Activated B cell treated with CpG ODN at 0.5 μM for 24 hours (primary cell): ENCODE data around the gene TMEM87B. TPM values are rescaled to one million over a fixed set of nuclear protein-coding genes. Genes with fewer than 3 reads are reported as not detected.
A peak's percentile ranks its signal among the peaks of the same experiment; 100 is the strongest.
"Not testable (repeated sequence)": the region's sequence is repeated elsewhere in the genome, so short reads cannot be mapped to it uniquely, and the experiment has no call there.

Experiments used
- ATAC-seq: fragments of 200-7000 bp; cut with Tn5 transposase; one replicate; pipeline ENCODE4 v1.10.0; 2021; ENCODE audit warnings: low read depth, mild to moderate bottlenecking, moderate library complexity
- CTCF ChIA-PET: fragments of 350-600 bp; sonication (Branson Sonifier 250); formaldehyde crosslinking; loops from one replicate; lab custom pipeline; 2021; ENCODE audit warnings: antibody characterized with exemption; lab: Charles Lee
- POLR2A ChIA-PET: fragments of 350-600 bp; sonication (Branson Sonifier 250); formaldehyde crosslinking; loops from one replicate; lab custom pipeline; 2021; ENCODE audit warnings: antibody characterized with exemption; lab: Charles Lee
- DNase-seq: peaks from one replicate; pipeline ENCODE4 v3.0.0; 2022
- H3K27ac Mint-ChIP-seq: one replicate; pipeline ENCODE4 v1.8.0; 2020; ENCODE audit warnings: mixed read lengths
- H3K27me3 Mint-ChIP-seq: one replicate; pipeline ENCODE4 v1.8.0; 2021; ENCODE audit warnings: mixed read lengths
- H3K36me3 Mint-ChIP-seq: one replicate; pipeline ENCODE4 v1.8.0; 2021; ENCODE audit warnings: low read depth, mixed read lengths
- H3K4me1 Mint-ChIP-seq: one replicate; pipeline ENCODE4 v1.8.0; 2021; ENCODE audit warnings: mixed read lengths
- H3K4me3 Mint-ChIP-seq: one replicate; pipeline ENCODE4 v1.8.0; 2020; ENCODE audit warnings: mild to moderate bottlenecking, mixed read lengths
- H3K9me3 Mint-ChIP-seq: one replicate; pipeline ENCODE4 v1.8.0; 2020; ENCODE audit warnings: mixed read lengths
- intact Hi-C: fragments of 100-400 bp; cut with micrococcal nuclease; formaldehyde crosslinking; loops from one replicate; pipeline ENCODE4 v1.15.1; 2024
- total RNA-seq: library from RNA; stranded (reverse); gene quantifications from 2 replicates; pipeline ENCODE4 v1.2.3, GENCODE V29; 2022
- TF ChIP-seq, protein P1 (sequence below): fragments of 200-600 bp; IDR thresholded peaks from one replicate; pipeline ENCODE4 v1.8.0; 2022; ENCODE audit warnings: antibody characterized with exemption, mild to moderate bottlenecking

Gene TMEM87B
- total RNA-seq, 1 donor from 2014 or later, result 19.8 TPM

DNA sequence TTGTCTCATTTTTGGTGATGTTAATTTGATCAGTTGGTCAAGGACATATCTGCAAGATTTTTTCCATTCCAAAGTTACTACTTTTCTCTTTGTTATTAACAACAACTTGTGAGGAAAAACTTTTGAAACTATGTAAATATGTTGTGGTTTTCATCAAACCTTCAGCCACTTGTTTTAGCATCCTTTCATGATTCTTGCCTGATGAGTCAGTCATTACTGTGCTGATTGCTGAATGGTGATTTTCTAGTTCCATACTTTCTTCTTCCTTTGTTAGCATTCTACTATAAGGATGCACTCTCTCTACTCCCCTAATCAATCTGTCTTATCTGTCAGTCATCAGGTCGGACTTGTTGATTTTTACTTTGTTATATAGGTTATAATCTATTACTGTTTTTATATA is 10.9 kb downstream of the TMEM87B start:
- ChIA-PET CTCF (no interaction called here), POLR2A (no interaction called here)
- TF ChIP-seq, protein P1, sequence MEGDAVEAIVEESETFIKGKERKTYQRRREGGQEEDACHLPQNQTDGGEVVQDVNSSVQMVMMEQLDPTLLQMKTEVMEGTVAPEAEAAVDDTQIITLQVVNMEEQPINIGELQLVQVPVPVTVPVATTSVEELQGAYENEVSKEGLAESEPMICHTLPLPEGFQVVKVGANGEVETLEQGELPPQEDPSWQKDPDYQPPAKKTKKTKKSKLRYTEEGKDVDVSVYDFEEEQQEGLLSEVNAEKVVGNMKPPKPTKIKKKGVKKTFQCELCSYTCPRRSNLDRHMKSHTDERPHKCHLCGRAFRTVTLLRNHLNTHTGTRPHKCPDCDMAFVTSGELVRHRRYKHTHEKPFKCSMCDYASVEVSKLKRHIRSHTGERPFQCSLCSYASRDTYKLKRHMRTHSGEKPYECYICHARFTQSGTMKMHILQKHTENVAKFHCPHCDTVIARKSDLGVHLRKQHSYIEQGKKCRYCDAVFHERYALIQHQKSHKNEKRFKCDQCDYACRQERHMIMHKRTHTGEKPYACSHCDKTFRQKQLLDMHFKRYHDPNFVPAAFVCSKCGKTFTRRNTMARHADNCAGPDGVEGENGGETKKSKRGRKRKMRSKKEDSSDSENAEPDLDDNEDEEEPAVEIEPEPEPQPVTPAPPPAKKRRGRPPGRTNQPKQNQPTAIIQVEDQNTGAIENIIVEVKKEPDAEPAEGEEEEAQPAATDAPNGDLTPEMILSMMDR, result no peak
- Mint-ChIP-seq H3K4me3 (no peak overlapping the region), H3K27me3 (no peaks in the 10 kb centered on the region), H3K9me3 (peaks cover 6% of the 10 kb centered on the region), H3K36me3 (peaks cover 86% of the 10 kb centered on the region), H3K27ac (peak overlapping the region; percentile 19), H3K4me1 (peaks cover 27% of the 10 kb centered on the region)
- DNase-seq, result no peak
- no peak for ATAC-seq
- intact Hi-C loops, result no loop called here

DNA sequence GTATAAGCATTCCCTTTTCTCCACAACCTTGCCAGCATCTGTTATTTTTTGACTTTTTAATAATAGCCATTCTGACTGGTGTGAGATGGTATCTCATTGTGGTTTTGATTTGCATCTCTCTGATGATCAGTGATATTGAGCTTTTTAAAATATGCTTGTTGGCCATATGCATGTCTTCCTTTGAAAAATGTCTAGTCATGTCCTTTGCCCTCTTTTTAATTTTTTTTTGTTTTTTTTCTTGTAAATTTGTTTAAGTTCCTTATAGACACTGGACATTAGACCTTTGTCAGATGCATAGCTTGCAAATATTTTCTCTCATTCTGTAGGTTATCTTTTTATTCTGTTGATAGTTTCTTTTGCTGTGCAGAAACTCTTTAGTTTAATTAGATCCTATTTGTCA is 14.7 kb downstream of the TMEM87B start:
- H3K36me3 Mint-ChIP-seq, result peaks cover 85% of the 10 kb centered on the region
- H3K4me1 Mint-ChIP-seq, result peaks cover 26% of the 10 kb centered on the region
- H3K27me3 Mint-ChIP-seq, POLR2A ChIA-PET, DNase-seq, H3K9me3 Mint-ChIP-seq, ATAC-seq, CTCF ChIA-PET, H3K27ac Mint-ChIP-seq, H3K4me3 Mint-ChIP-seq, intact Hi-C loops: not testable (repeated sequence)

DNA sequence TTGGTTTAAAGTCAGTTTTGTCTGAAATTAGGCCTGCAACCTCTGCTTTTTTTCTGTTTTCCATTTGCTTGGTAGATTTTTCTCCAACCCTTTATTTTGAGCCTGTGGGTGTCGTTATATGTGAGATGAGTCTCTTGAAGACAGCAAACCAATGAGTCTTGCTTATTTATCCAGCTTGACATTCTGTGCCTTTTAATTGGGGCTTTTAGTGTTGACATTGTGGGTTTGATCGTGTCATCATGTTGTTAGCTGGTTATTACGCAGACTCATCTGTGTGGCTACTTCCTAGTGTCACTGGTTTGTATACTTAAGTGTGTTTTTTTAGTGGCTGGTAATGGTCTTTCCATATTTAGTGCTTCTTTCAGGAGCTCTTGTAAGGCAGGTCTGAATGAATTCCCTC is 18.8 kb downstream of the TMEM87B start:
- TF ChIP-seq, protein P1, result no peak
- ATAC-seq (no peak), DNase-seq (no peak)
- Mint-ChIP-seq H3K36me3 (peaks cover 77% of the 10 kb centered on the region), H3K27me3 (no peaks in the 10 kb centered on the region), H3K27ac (no peak overlapping the region), H3K4me3 (no peak overlapping the region), H3K9me3 (peaks cover 6% of the 10 kb centered on the region), H3K4me1 (peaks cover 27% of the 10 kb centered on the region)
- CTCF ChIA-PET, result interaction anchor here (1.2 kb wide), 1 partner anchor 48 kb away, joined by 3 read pairs; no protein-coding TSS in a partner anchor
- intact Hi-C loops, result loop anchor here (2.0 kb wide), 1 partner anchor 39 kb away; no protein-coding TSS in a partner anchor
- POLR2A ChIA-PET, result no interaction called here

DNA sequence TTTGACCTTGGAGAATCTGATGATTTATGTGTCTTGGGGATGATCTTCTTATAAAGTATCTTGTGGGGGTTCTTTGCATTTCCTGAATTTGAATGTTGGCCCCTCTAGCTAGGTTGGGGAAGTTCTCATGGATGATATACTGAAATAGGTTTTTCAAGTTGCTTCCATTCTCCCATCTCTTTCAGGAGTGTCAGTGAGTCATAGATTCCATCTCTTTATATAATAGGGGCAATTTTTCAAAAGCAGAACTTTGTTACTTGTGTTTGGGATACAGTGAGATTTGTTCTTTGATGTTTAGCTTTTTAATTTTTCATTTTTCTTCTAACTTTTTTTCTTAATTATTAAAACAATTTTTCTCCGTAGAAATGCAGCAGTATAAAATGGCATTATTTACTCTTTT is 19.4 kb downstream of the TMEM87B start:
- ATAC-seq (no peak), DNase-seq (no peak)
- Mint-ChIP-seq H3K36me3 (peaks cover 78% of the 10 kb centered on the region), H3K27me3 (no peaks in the 10 kb centered on the region), H3K27ac (no peak overlapping the region), H3K9me3 (peaks cover 1% of the 10 kb centered on the region), H3K4me1 (peaks cover 27% of the 10 kb centered on the region), H3K4me3 (no peak overlapping the region)
- intact Hi-C loops, result no loop called here
- TF ChIP-seq, protein P1, result no peak
- CTCF ChIA-PET, result interaction anchor here (1.2 kb wide), 1 partner anchor 47 kb away, joined by 3 read pairs; no protein-coding TSS in a partner anchor
- POLR2A ChIA-PET, result no interaction called here

- Mint-ChIP-seq H3K4me1 (peaks cover 27% of the 10 kb centered on the region), H3K36me3 (peaks cover 71% of the 10 kb centered on the region), H3K27ac (peak overlapping the region; percentile 30), H3K4me3 (no peak overlapping the region), H3K9me3 (no peaks in the 10 kb centered on the region), H3K27me3 (no peaks in the 10 kb centered on the region)
- ATAC-seq, result peak; percentile 37
- intact Hi-C loops, result no loop called here
- POLR2A ChIA-PET, result interaction anchor here (0.8 to 2.4 kb wide), 3 partner anchors 12 to 84 kb away, joined by 3 to 11 read pairs (median 5); partner anchors contain the start of gene TMEM87B
- CTCF ChIA-PET, result no interaction called here
- TF ChIP-seq, protein P1, result no peak
- DNase-seq, result no peak
Measured at GRCh38 chr2:112075490-112076260, 20.6 kb downstream of the TMEM87B start.
